22Rv1 (cell line): ENCODE results near the gene CAPN1.

Experiments
- H3K27ac ChIP-seq: fragments of 450-650 bp; 2 replicates; pipeline ENCODE4 v1.5.1; 2017
- ZFX ChIP-seq: fragments of 450-650 bp; IDR thresholded peaks from 2 replicates; pipeline ENCODE4 v1.6.1; 2017; ENCODE audit warnings: antibody characterized with exemption, borderline replicate concordance
- TF ChIP-seq, protein P1 (sequence below): fragments of 450-650 bp; IDR thresholded peaks from 2 replicates; pipeline ENCODE4 v1.5.1; 2017; ENCODE audit warnings: mild to moderate bottlenecking

CAPN1 gene

DNA sequence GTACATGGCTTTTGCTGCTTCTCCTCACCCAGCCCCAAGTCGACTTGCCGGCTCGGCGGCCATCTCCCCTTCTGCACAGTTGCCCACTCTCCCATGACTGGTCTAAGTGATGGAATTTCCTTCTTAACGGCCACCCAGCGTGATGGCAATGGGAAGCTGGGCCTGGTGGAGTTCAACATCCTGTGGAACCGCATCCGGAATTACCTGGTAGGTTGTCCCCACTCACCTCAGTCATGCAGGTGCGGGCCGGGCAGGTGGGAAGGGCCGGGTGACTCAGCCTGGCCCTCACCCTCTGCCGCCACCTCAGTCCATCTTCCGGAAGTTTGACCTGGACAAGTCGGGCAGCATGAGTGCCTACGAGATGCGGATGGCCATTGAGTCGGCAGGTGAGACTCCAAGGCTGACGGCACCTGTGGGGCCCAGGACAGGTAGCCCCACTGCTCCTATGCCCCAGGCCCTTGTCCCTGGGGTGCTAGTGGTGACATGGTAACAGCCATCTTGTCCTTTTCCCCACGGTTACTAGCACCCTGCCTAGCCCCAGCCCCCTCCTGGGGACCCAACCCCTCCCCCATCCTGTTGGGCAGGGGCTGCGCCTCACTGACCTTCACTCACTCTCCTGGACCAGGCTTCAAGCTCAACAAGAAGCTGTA lies 28.1 kb downstream of the CAPN1 start:
- H3K27ac ChIP-seq: no peak overlapping the region
- TF ChIP-seq, protein P1, sequence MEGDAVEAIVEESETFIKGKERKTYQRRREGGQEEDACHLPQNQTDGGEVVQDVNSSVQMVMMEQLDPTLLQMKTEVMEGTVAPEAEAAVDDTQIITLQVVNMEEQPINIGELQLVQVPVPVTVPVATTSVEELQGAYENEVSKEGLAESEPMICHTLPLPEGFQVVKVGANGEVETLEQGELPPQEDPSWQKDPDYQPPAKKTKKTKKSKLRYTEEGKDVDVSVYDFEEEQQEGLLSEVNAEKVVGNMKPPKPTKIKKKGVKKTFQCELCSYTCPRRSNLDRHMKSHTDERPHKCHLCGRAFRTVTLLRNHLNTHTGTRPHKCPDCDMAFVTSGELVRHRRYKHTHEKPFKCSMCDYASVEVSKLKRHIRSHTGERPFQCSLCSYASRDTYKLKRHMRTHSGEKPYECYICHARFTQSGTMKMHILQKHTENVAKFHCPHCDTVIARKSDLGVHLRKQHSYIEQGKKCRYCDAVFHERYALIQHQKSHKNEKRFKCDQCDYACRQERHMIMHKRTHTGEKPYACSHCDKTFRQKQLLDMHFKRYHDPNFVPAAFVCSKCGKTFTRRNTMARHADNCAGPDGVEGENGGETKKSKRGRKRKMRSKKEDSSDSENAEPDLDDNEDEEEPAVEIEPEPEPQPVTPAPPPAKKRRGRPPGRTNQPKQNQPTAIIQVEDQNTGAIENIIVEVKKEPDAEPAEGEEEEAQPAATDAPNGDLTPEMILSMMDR: no peak
- TF ChIP-seq ZFX: no peak

DNA sequence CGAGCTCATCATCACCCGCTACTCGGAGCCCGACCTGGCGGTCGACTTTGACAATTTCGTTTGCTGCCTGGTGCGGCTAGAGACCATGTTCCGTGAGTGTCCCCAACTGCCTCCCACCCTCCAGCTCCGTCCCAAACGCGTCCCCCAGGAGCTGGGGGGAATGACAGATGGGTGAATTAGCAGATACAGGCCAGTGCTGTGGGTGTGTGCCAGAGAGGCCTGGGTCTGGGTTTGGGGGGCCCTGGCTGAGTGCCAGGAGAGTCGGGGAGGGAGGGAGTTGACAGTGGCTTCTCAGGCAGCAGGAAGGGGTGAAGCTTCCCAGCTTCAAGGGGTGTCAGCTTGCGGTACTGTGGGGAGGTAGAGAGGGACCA lies 28.6 kb downstream of the CAPN1 start:
- TF ChIP-seq, protein P1: no peak
- TF ChIP-seq ZFX: no peak
- H3K27ac ChIP-seq: no peak overlapping the region

DNA sequence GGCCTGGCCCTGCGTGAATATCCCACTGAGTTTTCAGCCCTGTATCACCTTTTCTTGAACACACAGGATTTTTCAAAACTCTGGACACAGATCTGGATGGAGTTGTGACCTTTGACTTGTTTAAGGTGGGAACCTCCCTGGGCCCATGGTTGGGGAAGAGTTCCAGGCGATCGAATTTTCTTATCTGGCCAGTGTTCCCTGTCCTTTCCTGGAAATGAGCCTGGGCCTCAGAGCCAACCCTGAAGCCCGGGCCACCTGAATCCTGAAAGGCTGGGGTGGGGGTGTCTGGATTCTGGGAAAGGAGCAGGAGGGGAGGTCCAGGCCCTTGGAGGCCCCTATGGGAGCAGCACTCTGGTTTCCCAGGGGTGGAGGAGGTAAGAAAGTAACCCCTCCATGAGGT lies 29.0 kb downstream of the CAPN1 start:
- TF ChIP-seq, protein P1: no peak
- no peak for TF ChIP-seq ZFX

DNA sequence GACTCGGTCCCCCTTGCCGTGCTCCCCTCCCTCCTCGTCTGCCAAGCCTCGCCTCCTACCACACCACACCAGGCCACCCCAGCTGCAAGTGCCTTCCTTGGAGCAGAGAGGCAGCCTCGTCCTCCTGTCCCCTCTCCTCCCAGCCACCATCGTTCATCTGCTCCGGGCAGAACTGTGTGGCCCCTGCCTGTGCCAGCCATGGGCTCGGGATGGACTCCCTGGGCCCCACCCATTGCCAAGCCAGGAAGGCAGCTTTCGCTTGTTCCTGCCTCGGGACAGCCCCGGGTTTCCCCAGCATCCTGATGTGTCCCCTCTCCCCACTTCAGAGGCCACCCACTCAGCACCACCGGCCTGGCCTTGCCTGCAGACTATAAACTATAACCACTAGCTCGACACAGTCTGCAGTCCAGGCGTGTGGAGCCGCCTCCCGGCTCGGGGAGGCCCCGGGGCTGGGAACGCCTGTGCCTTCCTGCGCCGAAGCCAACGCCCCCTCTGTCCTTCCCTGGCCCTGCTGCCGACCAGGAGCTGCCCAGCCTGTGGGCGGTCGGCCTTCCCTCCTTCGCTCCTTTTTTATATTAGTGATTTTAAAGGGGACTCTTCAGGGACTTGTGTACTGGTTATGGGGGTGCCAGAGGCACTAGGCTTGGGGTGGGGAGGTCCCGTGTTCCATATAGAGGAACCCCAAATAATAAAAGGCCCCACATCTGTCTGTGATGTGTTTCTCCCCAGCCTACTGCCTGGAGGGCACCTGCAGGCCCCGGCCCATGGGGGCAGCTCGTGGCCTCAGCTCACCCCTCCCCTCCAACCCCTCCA lies 29.8 kb downstream of the CAPN1 start:
- H3K27ac ChIP-seq: no peak overlapping the region

More for the DNA sequence above, 29.0 kb downstream of the CAPN1 start:
- H3K27ac ChIP-seq: no peak overlapping the region

DNA sequence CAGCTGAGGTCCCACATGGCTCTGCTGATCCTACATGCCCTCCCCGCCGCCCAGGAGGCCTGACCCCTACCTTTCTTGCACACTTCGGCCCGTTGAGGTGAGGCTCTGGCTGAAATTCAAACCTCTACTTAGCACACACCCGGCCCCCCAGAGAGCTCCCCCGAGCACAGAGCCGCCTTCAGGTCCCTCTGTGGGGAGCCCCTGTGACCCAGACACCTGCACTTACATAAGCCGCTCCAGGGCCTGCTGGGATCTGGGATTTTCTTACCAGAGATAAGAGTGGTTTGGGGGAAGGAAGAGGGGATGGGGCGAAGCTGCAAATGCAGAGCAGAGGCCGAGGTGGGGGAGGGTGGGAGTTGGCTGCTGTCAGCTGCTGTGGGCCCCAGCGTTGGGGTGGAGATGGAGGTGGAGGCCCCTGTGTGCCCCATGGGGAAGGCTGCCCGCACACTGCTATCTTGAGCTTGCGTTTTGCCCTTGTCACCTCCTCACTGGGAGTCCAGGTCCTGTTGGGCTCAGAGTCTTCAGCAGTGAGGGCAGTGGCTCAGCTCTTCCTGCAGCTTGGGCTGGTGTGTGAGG lies 30.6 kb downstream of the CAPN1 start:
- TF ChIP-seq, protein P1: no peak
- no peak for TF ChIP-seq ZFX
- H3K27ac ChIP-seq: no peak overlapping the region

More for the DNA sequence above, 29.8 kb downstream of the CAPN1 start:
- TF ChIP-seq, protein P1: no peak
- TF ChIP-seq ZFX: no peak

DNA sequence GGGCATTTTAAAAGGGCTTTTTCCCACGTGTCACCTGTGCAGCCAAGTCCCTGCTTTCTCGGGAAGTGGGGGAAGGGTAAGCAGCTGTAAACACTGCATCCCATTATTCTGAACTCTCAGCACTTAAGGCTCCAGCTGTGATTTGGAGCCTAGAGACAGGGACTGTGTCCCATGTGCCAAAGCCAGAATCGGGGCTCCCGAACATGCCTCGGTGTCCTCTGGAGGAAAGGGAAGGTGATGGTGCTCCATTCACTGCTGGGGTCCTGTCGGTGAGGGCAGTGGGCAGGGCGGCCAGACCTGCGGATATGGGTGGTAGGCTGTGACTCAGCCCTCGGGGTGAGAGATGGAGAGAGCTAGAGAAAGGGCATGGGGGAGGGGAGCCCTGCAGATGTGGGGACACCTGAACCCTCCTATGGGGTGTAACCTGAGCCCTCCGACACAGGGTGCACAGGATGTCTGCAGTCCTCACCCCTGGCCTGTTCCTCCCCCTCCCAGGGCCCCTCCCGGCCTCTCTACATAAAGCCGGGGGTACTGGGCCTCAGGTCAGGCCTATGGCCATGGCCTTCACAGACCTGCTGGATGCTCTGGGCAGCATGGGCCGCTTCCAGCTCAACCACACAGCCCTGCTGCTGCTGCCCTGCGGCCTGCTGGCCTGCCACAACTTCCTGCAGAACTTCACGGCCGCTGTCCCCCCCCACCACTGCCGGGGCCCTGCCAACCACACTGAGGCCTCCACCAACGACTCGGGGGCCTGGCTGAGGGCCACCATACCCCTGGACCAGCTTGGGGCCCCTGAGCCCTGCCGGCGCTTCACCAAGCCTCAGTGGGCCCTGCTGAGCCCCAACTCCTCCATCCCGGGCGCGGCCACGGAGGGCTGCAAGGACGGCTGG lies 31.8 kb downstream of the CAPN1 start:
- no peak overlapping the region for H3K27ac ChIP-seq
- TF ChIP-seq ZFX: no peak
- TF ChIP-seq, protein P1: no peak
